Right lobe of liver (tissue), 4 donors: ENCODE data around the gene APOBEC3H.

Experiments used
- CTCF ChIP-seq, 4 donors: fragments of 200-600 bp in 3 of 4; fragments of 450-650 bp in 1 of 4; IDR thresholded peaks; one replicate each; pipeline versions ENCODE4 v1.5.1 to v1.8.0; 2016 to 2022; ENCODE audit warnings: antibody characterized with exemption in 4 of 4, mild to moderate bottlenecking in 2 of 4
- POLR2A ChIP-seq: fragments of 450-650 bp; IDR thresholded peaks from one replicate; pipeline ENCODE4 v1.6.1; 2017; ENCODE audit warnings: antibody characterized with exemption, mild to moderate bottlenecking
- donor health status: DM: no; HTN: no; CAD: no.
- donor health status: DM: no; HTN: no; CAD: no.
- donor health status: DM: no; HTN: yes; CAD: no.

GRCh38 chr22:39092111-39092862, 4.8 kb upstream of the APOBEC3H start:
- TF ChIP-seq CTCF (IDR thresholded peaks at IDR 0.05) (no peak), POLR2A (no peak)
